GM18868 (cell line): Measurements from ENCODE around the gene GALM.

Experiments used
- ATAC-seq: cut with Tn5 transposase; IDR thresholded peaks from one replicate; pipeline ENCODE4 v1.9.1; 2021; ENCODE audit warnings: mild to moderate bottlenecking, moderate library complexity; ENCODE audit not compliant: unreplicated experiment

The GALM gene

DNA sequence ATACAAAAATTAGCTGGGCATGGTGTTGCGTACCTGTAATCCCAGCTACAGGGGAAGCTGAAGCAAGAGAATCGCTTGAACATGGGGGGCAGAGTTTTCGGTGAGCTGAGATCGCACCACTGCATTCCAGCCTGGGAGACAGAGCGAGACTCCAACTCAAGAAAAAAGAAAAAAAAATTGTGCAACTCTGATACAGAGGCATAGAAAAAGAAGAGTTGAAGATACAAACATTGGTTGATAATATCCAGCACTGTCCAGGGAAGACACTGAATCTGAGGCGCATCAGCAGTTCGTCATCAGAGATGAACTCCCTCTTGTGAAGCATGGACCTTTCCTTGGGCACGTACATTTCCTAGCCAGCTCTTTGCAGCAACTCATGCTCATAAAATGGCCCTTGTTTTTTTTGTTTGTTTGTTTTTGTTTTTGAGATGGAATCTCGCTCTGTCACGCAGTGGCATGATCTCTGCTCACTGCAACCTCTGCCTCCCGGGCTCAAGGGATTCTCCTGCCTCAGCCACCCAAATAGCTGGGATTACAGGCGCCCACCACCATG lies 16.7 kb upstream of the GALM start:
- ATAC-seq: no peak

DNA sequence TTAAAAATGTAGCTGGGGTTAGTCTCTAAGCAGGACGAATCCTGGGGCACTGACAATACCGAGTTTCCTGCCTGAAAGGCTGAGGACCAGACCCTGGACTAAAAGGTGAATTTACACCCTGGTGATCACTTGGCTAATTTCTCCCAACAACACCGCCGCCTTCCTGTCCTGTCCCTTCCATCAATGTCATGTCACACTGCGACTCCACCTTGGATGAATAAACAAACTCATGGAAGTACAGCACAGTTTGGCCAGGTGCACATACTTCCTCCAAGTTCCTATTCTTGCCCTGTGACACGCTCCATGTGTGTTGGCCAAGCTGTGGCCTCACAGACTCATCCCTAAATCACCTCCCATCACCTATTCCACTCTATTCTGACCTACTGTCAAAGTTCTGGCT lies 15.9 kb upstream of the GALM start:
- no peak for ATAC-seq

DNA sequence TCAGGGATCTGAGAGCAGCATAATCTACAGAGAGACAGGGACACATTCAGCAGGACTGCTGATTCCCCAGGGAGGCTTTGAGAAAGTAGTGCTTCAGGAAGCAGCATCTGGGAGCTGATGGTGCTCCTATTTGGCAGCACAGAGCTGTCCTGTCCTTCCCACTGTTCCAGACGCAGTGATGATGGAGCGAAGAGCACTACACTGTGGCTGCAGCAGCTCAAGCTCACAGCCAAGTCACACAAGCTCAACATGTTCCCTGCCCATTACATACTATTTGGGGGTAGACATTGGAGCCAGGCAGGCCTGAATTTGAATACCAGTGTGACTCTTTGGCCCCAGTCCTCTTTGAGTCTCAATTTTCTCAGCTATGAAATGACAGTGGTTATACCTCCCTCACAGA lies 15.2 kb upstream of the GALM start:
- ATAC-seq: no peak

DNA sequence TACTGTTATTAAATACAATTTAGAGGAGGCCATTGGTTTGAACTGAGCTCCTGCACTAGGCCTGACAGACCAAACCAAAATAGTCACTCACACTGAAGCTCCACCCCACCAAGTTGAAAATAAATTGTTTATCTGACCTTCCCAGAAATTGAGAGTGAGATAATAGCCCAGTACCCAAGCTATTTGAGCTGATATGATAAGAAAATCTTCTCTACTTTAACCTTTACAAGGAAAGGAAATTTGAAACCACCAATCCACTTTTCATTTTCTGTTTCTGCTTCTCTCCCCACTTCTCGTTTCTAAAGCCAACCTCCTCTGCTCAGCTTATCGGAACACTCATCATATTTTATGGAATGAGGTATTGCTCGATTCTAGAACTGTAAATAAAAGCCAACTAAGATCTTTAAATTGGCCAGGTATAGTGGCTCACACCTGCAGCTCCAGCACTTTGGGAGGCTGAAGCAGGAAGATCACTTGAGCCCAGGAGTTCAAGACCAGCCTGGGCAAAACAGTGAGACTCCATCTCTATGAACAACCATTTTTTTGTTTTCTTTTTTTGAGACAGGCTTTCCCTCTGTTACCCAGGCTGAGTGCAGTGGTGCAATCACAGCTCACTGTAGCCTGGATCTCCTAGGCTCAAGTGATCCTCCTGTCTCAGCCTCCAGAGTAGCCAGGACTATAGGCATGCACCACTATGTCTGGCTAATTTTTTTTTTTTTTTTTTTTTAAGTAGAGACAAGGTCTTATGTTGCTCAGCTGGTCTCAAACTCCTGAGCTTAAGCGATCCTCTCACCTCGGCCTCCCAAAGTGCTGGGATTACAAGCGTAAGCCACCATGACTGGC lies 13.3 kb upstream of the GALM start:
- no peak for ATAC-seq

DNA sequence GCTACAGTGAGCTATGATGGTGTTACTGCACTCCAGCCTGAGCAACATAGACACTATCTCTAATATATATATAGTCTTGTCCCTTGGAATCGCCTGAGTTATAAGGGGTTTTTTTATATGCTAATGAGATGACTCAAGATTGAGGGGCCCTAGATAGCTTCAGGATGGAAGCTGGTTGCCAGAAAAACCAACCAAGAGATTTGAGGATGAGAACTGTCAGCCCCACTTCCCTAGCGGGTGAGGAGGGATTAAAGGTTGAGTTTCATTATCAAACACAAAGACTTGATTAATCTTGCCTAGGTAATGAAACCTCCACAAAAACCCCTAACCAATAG lies 12.6 kb upstream of the GALM start:
- peak; percentile 71 for ATAC-seq

DNA sequence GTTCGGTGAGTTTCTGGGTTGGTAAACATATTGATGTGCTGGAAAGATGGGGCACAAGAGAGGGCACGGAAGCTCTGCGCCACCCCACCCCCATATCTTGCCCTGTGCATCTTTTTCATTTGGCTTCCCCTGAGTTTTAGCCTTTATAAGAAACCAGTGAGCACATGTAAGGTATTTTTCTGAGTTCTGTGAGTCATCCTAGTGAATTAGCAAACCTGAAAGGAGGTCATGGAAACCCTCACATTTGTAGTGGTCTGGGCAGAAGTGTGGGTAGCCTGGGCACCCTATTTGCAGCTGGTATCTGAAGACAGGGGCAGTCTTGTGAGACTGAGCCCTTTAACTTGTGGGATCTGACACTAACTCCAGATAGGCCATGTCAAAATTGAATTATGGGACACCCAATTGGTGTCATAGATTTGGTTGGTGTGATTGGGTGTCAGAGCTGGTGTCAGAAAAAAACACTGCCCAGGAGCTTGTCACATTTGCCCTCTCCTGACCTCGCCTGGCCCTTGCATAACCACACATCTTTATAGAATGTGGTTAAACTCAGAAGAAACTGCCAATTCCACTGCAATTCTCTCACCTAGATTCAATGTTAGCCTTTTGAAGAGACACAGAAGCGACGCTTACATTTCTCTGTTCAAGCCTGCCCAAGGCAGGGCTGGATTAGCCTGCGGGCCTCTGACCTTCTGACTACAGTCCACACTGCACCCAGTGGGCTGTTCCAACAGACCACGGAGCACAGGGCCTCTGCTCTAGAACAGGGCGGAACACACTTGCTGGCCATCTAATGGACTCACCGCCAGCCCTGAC lies 12.0 kb upstream of the GALM start:
- ATAC-seq: peak; percentile 67

DNA sequence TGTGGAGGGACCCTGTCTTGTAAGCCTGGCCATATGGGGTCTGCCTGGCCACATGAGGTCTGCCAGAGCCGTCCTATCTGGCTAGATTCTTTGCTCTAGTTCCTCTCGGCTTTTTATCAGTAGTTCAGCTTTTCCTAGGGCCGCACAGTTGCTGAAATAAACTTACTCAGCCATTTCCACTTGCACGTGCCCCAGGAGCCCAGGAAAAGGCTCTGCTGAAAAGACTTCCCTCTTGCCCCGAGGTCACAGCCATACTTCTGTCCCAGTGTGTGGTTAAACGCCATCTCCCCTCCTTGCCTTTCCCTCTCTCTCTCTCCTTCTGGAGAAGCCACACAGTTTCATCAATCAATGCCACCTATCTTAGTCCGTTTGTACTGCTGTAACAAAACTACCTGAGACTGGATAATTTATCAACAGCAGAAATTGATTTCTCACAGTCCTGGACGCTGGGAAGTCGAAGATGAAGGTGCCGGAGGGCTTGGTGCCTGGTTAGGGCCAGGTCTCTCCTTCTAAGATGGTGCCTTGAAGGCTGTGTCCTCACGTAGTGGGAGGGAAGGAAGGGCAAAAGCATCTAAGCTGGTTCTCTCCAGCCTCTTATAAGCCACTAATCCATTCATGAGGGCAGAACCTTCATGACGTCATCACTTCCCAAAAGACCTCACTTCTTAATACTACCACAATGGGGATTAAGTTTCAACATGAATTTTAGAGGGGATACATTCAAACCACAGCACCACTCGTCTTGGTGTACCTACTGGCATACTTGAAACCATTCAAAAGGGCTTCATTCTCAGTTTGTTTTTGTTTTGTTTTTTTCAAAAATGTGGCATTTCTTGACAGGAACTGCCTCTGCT lies 11.2 kb upstream of the GALM start:
- ATAC-seq: no peak

DNA sequence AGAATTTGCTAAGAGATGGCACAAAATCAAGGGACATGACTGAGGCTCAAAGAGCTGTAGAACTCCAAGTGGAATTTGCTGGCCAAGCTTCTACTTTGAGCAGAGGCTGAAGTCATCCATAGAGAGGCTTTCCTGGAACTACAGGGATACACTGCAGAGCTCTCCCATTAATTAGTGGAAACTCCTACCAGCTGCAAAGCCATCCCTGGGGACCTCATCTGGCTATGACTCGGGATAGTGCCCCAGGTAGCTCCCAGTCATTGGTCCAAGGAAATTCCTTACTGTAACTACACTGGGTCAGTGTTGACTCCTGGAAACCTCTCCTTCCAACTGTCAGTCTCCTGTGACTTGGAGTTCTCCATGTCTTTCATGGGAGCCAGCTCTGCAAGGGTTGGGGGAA lies 10.5 kb upstream of the GALM start:
- no peak for ATAC-seq

DNA sequence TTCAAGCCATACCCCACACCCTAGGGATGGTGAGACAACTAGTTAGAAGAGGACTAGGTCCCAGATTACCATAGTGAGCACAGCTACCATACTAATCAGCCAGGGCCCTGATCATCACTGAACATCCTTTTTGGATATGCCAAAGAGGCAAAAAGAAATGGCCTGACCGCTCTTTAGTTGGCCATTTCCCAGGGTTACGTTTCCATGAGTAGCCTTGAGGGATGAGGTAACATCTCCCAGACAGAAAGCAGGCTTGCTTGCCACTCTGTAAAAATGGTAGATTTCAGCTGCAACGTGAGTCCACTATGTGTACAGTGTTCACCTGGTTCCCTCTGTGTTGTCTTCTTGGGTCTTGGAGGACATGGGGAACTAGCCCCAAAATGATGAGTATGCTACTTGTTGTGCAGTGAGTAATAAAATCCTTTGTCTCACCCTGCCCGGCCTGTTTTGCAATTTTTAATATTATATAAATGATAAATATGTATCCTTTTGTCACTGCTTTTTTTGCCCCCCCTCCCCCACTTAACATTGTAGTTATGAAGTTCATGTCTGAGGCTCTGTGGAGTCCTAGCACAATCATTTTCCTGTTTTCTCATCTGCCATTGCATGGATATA lies 8.9 kb upstream of the GALM start:
- no peak for ATAC-seq

DNA sequence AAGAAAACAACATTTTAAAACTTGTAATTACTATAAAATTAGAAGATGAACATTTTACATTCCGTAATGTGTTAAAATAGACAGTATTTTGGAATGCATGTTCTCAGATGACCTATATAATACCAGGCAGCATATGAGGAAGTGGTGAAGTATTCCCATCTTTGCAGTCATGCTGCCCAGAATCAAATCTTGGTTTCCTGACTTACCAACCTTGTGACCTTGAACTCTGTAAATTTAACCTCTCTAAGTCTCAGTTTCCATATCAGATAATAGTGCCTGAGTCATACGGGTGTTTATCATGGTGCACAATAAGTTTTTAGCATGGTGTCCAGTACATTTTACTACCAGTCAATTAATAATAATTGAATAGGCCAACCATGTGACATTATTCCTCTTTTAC lies 7.3 kb upstream of the GALM start:
- no peak for ATAC-seq

DNA sequence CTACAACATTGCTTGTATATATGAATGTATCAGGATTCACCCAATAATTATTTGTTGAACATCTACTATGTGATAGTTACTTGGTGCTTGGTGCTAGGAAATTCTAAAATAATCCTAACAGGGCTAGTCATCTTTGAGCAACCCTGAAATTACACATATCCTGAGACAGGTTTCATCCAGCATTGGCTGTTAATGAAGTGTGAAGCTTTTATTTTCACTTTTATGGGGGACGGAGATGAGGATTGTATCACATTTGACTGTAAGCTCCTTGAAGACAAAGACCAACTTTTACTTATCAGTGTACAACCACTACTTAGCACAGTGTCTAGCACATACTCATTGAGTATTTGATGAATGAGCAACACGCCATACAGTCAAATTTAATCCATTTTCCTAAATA lies 6.8 kb upstream of the GALM start:
- no peak for ATAC-seq

DNA sequence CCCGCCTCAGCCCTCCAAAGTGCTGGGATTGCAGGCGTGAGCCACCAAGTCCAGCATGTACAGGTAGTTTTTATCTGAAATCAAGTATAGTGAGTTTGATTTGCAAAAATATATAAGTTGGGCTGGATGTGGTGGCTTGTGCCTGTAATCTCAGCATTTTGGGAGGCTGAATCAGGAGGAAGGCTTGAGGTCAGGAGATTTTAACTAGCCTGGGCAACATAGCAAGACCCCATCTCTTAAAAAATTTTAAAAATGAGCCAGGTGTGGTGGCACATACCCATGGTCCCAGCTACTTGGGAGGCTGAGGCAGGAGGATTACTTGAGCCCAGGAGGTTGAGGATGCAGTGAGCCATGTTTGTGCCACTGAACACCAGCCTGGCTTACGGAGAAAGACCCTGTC lies 5.6 kb upstream of the GALM start:
- no peak for ATAC-seq

DNA sequence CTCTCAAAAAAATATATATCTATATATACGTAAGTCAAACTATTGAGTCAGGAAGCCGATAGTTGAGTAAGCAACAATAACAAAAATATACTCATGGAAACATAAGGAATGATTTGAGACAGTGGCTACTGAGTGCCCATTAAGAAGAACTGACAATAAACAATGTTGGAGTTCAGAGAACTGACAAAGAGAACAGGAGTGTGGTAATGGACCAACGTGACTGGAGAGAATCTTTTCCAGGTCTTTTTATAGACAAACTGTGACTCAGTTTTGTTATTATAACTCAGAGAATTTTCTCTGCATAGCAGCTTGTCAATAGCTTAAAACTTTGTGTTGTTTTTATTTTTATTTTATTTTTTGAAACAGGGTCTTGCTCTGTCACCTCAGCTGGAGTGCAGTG lies 4.6 kb upstream of the GALM start:
- no peak for ATAC-seq

DNA sequence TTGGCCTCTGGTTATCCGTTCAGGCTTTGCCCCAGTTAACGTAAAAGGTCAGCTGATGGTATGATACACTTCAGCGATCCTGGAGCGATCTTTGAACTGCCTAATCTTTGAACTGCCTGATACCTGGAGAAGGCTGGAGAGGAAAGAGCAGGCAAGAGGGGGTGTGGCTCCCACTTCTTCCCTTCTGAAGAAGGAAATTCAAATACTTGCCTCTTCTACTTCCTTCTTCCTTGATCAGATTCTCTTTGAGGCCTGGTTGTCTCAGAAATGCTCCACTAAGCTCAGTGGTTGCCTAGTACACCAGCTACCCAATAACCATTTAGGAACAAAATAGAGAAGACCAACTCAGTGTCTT lies 619 bp downstream of the GALM start:
- no peak for ATAC-seq

DNA sequence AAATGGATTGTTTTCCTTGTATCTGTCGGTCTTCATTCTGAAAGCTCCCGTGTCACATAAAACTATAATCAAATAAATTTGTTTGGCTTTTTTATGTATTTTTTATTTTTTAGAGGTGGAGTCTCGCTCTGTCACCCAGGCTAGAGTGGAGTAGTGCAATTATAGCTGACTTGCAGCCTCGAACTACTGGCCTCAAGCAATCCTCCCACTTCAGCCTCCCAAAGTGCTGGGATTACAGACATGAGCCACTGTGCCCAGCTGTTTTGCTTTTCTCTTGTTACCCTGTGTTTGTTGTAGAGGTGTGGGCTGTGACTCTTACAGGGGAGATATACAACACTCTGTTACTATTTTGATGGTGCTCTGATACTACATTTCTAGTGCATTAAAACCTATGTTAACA lies 2.2 kb downstream of the GALM start:
- ATAC-seq: no peak

DNA sequence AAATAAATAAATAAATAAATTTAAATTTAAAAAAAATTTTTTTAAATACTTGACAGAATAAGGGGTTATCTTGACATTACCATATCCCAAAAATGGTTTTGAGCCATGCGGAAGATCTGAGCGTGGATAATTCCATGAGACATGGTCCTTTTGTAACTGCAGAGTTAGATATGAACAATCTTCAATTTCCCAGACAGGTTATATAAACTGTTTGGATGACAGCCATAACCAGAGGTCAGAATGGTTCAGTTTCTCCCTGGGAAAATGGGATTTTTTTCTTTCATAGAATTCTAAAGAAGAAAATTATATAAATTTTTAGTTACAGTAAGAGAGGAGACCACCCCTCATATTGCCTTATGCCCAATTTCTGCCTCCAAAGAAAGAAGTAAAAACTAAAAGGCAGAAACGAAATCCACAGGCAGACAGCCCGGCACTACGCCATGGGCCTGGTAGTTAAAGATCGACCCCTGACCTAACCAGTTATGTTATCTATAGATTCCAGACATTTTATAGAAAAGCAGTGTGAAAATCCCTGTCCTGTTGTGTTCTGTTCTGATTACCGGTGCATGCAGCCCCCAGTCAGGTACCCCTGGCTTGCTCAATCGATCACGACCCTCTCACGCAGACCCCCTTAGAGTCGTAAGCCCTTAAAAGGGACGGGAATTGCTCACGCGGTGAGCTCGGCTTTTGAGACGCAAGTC lies 3.0 kb downstream of the GALM start:
- no peak for ATAC-seq

DNA sequence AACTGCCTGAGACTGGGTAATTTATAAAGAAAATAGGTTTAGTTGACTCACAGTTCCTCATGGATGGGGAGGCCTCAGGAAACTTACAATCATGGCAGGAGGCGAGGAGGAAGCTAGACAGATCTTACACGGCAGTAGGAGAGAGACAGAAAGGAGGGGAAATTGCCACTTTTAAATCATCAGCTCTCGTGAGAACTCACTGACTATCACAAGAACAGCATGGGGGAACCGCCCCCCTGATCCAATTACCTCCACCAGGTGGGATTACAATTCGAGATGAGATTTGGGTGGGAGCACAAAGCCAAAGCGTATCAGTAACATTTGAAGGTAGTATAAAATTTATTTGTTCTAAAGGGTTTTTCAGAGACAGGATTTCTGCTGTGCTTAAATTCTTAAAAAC lies 5.4 kb downstream of the GALM start:
- ATAC-seq: no peak

DNA sequence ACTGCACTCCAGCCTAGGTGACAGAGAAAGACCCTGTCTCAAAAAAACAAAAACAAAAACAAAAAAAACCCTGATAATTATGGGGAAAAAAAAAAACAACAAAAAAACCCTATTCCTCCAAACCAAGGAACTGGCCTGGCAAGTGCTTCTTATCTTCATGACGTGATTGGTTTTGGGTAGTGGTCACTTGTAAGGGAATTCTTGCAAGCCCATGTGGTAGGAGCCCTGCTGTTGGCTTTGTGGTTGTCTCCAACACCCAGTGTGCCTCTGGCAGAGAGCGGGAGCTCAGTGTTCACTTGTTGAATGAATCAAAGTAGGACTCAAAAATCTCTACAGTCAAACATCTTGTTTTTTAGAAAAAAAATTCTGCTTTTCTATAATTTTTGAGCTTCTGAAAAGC lies 6.0 kb downstream of the GALM start:
- no peak for ATAC-seq

DNA sequence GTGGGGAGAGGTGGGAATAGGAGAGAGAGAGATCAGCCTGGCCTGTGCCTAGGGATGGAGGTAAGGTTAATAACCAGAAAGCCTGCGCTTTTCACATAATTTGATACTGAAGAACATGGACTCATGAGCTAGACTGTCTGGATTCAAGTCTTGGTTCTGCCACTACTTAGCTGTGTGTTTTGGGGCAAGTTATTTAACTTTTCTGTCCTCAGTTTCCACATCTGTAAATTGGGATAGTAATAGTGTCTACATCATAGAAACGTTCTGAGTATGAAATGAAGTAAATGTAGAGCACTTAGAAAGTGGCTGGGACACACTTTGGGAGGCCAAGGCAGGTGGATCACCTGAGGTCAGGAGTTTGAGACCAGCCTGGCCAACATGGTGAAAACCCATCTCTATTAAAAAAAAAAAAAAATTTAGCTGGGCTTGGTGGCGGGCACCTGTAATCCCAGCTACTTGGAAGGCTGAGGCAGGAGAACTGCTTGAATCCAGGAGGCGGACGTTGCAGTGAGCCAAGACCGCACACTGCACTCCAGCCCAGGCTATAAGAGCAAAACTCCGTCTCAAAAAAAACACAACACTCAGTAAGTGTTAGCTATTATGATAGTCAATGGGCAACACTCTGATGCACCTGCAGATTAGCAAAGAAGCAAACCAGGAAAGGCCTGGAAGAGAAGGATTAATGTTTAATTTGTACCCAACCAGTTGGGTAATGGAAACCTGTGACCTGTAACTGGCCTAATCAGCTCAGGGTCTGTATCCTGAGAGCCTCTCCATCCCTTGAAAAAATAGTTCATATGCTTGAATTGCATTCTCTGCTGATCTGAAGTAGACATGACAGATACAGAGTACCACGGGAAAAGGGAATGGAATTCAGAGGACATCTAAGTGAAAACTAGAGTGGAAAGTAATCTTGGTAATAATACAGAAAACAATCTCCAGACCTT lies 6.8 kb downstream of the GALM start:
- ATAC-seq: no peak
